Stomach (tissue), 9 donors: ENCODE measurements around the gene SMIM36. TPM values are rescaled to one million over a fixed set of nuclear protein-coding genes. Genes with fewer than 3 reads are reported as not detected.

Source experiments
- DNase-seq, 2 donors: peaks; one replicate each; pipeline versions ENCODE4 v3.0.0 to v3.0.0-alpha.2; 2013 to 2019
- H3K27ac ChIP-seq, 5 donors: fragments of 200-600 bp in 4 of 5; sonication (generic) in 4 of 5; one replicate each; pipeline ENCODE4 v1.5.1; 2013 to 2019; ENCODE audit warnings: mild to moderate bottlenecking in 1 of 5, moderate library complexity in 1 of 5
- H3K27me3 ChIP-seq, 3 donors: fragments of 200-600 bp; sonication (generic); one replicate each; pipeline ENCODE4 v1.5.1; 2017 to 2019; ENCODE audit warnings: mixed run types in 1 of 3
- H3K36me3 ChIP-seq, 4 donors: fragments of 200-600 bp; sonication (generic); 1 replicate in 3 of 4; 2 replicates in 1 of 4; pipeline ENCODE4 v1.5.1; 2016 to 2019
- H3K4me1 ChIP-seq, 4 donors: fragments of 200-600 bp; sonication (generic); one replicate each; pipeline ENCODE4 v1.5.1; 2016 to 2019
- H3K4me3 ChIP-seq, 4 donors: fragments of 200-600 bp; sonication (generic) in 3 of 4; one replicate each; pipeline ENCODE4 v1.5.1; 2016 to 2019; ENCODE audit warnings: mild to moderate bottlenecking in 1 of 4
- H3K9me3 ChIP-seq, 4 donors: fragments of 200-600 bp; sonication (generic); one replicate each; pipeline ENCODE4 v1.5.1; 2016 to 2019
- EP300 ChIP-seq: sonication (generic); formaldehyde crosslinking; IDR thresholded peaks from one replicate; pipeline ENCODE4 v1.6.1; 2017; ENCODE audit warnings: antibody characterized with exemption
- POLR2A ChIP-seq, 4 donors: fragments of 450-650 bp; IDR thresholded peaks; one replicate each; pipeline ENCODE4 v1.6.1; 2016; ENCODE audit warnings: antibody characterized with exemption in 4 of 4, control low read depth in 2 of 4, mild to moderate bottlenecking in 1 of 4, moderate library complexity in 1 of 4
- POLR2AphosphoS5 ChIP-seq, 3 donors: sonication (generic); formaldehyde crosslinking; IDR thresholded peaks; one replicate each; pipeline ENCODE4 v1.6.1; 2016; ENCODE audit warnings: antibody characterized with exemption in 3 of 3
- WGBS, 5 donors: extraction: QIAGEN DNeasy Blood & Tissue Kit in 3 of 5; methylation state at CpG; one replicate each; pipeline versions ENCODE4 v1.1.5 to v1.1.7; 2013 to 2018; 5-methylcytosine and 5-hydroxymethylcytosine counted together
- intact Hi-C: fragments of 100-400 bp; cut with DNase I; formaldehyde crosslinking; loops from one replicate; pipeline ENCODE4 v1.15.1; 2023; ENCODE audit warnings: low total_unique reads
- polyA plus RNA-seq, 3 donors: library from polyadenylated mRNA; stranded (reverse); fragments of 200-250 nt; gene quantifications; one replicate each; pipeline ENCODE4 v1.2.3, GENCODE V29; 2013
- total RNA-seq, 5 donors: library from RNA; depleted of rRNA; stranded (reverse); fragments of >200 nt; gene quantifications; one replicate each; pipeline versions ENCODE4 v1.1.0 to v1.2.3, GENCODE V29; 2014 to 2016
- TF ChIP-seq, protein P1 (sequence below), 7 experiments: fragments of 450-650 bp in 4 of 7; fragments of 200-600 bp in 3 of 7; sonication (generic) in 3 of 7; IDR thresholded peaks; one replicate each; pipeline ENCODE4 v1.5.1; 2016 to 2019; ENCODE audit warnings: antibody characterized with exemption in 7 of 7, control low read depth in 2 of 7, mild to moderate bottlenecking in 1 of 7
- donor health status: healthy with polysubstance abuse.
- donor health status: Bipolar disorder and iron deficiency.
- donor health status: healthy.

Gene SMIM36
- total and polyA plus RNA-seq, 8 donors, result not detected

DNA sequence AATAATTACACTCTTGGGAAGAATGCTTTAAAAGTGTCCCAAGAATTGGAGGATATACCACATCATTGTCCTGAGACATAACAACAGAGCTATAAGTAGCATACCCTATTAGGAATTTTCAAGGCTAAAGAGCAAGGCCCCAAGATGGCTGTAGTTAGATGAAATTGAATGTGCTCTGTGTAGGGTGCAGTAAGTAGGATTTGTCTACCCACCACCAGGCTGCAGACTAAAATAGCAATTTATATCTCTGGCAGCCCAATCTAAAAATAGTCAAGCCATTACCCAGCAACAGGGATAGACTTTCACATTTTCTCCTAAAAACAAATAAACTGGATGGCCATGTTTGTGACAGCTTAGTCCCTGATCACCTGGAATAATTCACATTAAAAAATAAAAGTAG lies 95.3 kb downstream of the SMIM36 start:
- Histone ChIP-seq H3K36me3 (peaks cover 7 to 29% (median 24%) of the 10 kb centered on the region in 4 donors), H3K4me3 (no peak overlapping the region), H3K27me3 (no peaks in the 10 kb centered on the region), H3K9me3 (no peaks in the 10 kb centered on the region), H3K27ac (peak overlapping the region in 1 of 5 donors; percentile 35), H3K4me1 (peaks cover 4 to 37% (median 11%) of the 10 kb centered on the region in 4 donors)
- TF ChIP-seq POLR2AphosphoS5 (IDR thresholded peaks at IDR 0.05), result no peak
- TF ChIP-seq POLR2A (IDR thresholded peaks at IDR 0.05), result no peak
- TF ChIP-seq, protein P1, sequence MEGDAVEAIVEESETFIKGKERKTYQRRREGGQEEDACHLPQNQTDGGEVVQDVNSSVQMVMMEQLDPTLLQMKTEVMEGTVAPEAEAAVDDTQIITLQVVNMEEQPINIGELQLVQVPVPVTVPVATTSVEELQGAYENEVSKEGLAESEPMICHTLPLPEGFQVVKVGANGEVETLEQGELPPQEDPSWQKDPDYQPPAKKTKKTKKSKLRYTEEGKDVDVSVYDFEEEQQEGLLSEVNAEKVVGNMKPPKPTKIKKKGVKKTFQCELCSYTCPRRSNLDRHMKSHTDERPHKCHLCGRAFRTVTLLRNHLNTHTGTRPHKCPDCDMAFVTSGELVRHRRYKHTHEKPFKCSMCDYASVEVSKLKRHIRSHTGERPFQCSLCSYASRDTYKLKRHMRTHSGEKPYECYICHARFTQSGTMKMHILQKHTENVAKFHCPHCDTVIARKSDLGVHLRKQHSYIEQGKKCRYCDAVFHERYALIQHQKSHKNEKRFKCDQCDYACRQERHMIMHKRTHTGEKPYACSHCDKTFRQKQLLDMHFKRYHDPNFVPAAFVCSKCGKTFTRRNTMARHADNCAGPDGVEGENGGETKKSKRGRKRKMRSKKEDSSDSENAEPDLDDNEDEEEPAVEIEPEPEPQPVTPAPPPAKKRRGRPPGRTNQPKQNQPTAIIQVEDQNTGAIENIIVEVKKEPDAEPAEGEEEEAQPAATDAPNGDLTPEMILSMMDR (IDR thresholded peaks at IDR 0.05), result no peak
- no peak for TF ChIP-seq EP300
- no peak for DNase-seq
- intact Hi-C loops, result no loop called here

DNA sequence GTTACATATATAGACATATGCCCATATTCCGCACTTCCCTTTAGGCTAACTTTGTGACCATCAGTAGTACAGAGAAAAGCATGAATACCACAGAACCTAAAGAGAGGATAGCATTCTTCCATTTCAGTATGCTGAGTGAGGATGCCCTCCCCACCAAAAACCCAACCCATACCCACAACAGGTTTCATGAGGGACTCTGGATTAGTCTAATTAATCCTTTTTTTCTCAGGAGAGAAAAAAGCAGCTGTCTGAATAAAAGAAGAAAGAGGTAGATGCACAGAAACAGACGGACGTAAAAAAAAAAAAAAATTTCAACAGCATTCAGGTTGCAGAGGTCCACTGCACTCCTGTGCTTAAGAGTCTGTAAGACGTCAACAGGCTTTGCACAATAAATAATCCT lies 96.3 kb downstream of the SMIM36 start:
- H3K36me3 ChIP-seq, result peaks cover 15 to 40% (median 34%) of the 10 kb centered on the region in 4 donors
- no peaks in the 10 kb centered on the region for H3K27me3 ChIP-seq
- H3K4me3 ChIP-seq, result no peak overlapping the region
- DNase-seq, result no peak
- 92 to 97% (median 92%) methylated on average over 4 of the region's 4 CpGs for WGBS, 5 donors
- no peaks in the 10 kb centered on the region for H3K9me3 ChIP-seq
- H3K4me1 ChIP-seq, result peaks cover 0 to 27% (median 2%) of the 10 kb centered on the region in 4 donors
- intact Hi-C loops, result no loop called here
- no peak overlapping the region for H3K27ac ChIP-seq
- no peak for TF ChIP-seq POLR2AphosphoS5 (IDR thresholded peaks at IDR 0.05)
- TF ChIP-seq POLR2A (IDR thresholded peaks at IDR 0.05), result no peak
- no peak for TF ChIP-seq EP300
- TF ChIP-seq, protein P1 (IDR thresholded peaks at IDR 0.05), result no peak

DNA sequence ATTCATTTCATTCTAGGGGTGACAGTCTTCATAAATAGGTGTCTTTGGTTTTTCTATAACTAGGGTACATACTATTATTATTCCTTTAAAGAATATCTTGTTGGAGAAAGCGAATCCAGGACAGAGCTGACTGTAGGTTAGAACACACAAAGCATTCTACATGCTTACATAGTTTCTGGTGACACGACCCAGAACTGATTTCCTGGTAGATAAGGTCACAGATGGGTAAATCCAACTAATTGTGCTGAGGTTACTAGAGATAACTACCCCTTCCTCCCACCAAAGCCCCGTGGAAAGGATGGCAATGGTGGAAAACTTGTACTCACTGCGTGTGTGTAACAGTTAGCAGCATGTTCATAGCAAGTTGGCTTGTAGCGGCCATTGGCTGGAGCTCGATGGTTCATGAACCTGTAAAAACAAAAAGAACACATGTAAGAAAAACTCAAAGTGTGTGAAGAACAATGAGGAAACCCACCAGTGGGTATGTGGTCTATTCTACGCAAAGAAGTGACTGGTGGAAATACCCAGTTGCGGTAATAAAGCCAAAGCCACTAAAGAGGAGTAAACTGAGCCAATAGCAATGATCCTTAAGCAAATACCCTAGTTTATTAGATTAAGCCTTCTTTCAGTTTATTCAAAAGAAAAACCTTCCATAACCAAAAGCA lies 97.3 kb downstream of the SMIM36 start:
- DNase-seq, result peak in 1 of 2 donors; percentile 12
- Histone ChIP-seq H3K27ac (no peak overlapping the region), H3K36me3 (peaks cover 21 to 50% (median 45%) of the 10 kb centered on the region in 4 donors), H3K4me3 (no peak overlapping the region), H3K27me3 (no peaks in the 10 kb centered on the region), H3K9me3 (no peaks in the 10 kb centered on the region), H3K4me1 (peaks cover 0 to 24% (median 0%) of the 10 kb centered on the region in 4 donors)
- intact Hi-C loops, result no loop called here
- 84 to 87% (median 86%) methylated on average over 8 of the region's 8 CpGs for WGBS, 5 donors
- TF ChIP-seq, protein P1 (IDR thresholded peaks at IDR 0.05), result no peak
- TF ChIP-seq POLR2A (IDR thresholded peaks at IDR 0.05) (no peak), EP300 (no peak), POLR2AphosphoS5 (IDR thresholded peaks at IDR 0.05) (no peak)

DNA sequence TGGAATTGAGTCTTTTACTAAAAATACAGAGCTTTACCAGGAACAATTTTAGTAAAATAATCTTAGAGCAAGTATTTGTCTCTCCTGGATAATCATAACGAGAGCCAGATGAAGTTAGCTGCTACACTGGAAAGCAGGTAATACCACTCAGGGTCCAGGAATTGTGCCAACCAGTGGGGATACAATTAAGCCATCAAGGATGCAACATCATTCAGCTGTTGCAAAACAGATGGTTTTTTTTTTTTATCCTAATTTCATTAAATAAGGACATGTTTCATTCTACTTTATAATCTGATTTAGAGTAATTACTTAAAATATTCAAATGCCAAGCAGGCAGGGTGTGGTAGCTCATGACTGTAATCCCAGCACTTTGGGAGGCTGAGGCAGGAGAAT lies 99.8 kb downstream of the SMIM36 start:
- H3K27me3 ChIP-seq, result no peaks in the 10 kb centered on the region
- H3K9me3 ChIP-seq, result no peaks in the 10 kb centered on the region
- no peak for DNase-seq
- intact Hi-C loops, result no loop called here
- H3K27ac ChIP-seq, result no peak overlapping the region
- H3K4me1 ChIP-seq, result peaks cover 0 to 10% (median 0%) of the 10 kb centered on the region in 4 donors
- WGBS, 5 donors, result 79 to 100% (median 96%) methylated on average over 1 of the region's 1 CpG
- H3K4me3 ChIP-seq, result no peak overlapping the region
- H3K36me3 ChIP-seq, result peaks cover 21 to 74% (median 68%) of the 10 kb centered on the region in 4 donors
- TF ChIP-seq POLR2AphosphoS5 (IDR thresholded peaks at IDR 0.05), result no peak
- TF ChIP-seq EP300, result no peak
- TF ChIP-seq, protein P1 (IDR thresholded peaks at IDR 0.05), result no peak
- TF ChIP-seq POLR2A (IDR thresholded peaks at IDR 0.05), result no peak
